ENCODE measurements around the gene MGLL.

GRCh38 chr3:127672429-127673190 is 149.7 kb downstream of the MGLL start, which contains the start of gene ABTB1:
- peak in 1 of 4 experiments; percentile 10 for TF ChIP-seq CTCF (IDR thresholded peaks at IDR 0.05)
- peak; percentile 49 to 80 for TF ChIP-seq POLR2A (IDR thresholded peaks at IDR 0.05)
